ENCODE data around the gene MAML3. TPM values are rescaled to one million over a fixed set of nuclear protein-coding genes. Genes with fewer than 3 reads are reported as not detected.

Gene MAML3
- total and polyA plus RNA-seq, 2 experiments from 2014 or later = 4.1 to 11.2 TPM

DNA sequence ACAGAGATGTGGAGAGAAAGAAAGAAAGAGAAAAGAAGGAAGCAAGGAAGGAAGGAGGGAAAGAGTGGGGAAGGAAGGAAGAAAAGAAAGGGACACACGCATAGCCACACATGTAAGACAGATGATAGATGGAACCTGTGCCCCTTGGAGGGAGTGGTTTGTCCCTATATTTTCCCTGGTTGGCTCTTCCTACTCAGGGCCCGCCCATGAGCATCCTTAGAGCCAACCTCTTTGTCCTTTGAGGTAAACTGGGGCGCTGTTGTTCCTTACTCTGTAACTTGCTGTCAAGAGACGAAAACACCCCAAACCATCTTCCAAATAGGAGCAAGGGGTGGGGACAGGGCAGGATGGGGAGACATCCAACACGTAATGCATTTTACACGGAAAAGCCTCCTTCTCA lies 220.9 kb downstream of the MAML3 start:
- Histone ChIP-seq H3K27ac (no peak overlapping the region), H3K4me2 (no peak overlapping the region), H3K79me2 (no peaks in the 10 kb centered on the region), H3K4me1 (ENCODE audit: insufficient read depth) (peaks cover 4% of the 10 kb centered on the region), H3K4me3 (no peak overlapping the region), H3K36me3 (replicated peaks; ENCODE audit: insufficient read depth, low read depth) (no peaks in the 10 kb centered on the region), H3K9me2 (replicated peaks; ENCODE audit: insufficient read depth) (no peaks in the 10 kb centered on the region), H2AFZ (no peak overlapping the region), H4K20me1 (ENCODE audit: insufficient read depth, poor library complexity, severe bottlenecking) (no peaks in the 10 kb centered on the region), H3K9me3 (ENCODE audit: low read depth) (no peaks in the 10 kb centered on the region), H3K27me3 (no peaks in the 10 kb centered on the region)
- no peak for DNase-seq (ENCODE audit: low spot score)
- TF ChIP-seq EZH2 (IDR thresholded peaks at IDR 0.05; ENCODE audit: borderline replicate concordance) = no peak
- TF ChIP-seq CTCF (IDR thresholded peaks at IDR 0.05; ENCODE audit: poor library complexity) = no peak
- no peak for TF ChIP-seq EZH2phosphoT487 (IDR thresholded peaks at IDR 0.05; ENCODE audit: low read depth, severe bottlenecking, unreplicated experiment)
- 87% methylated on average over 6 of the region's 6 CpGs for WGBS (ENCODE audit: low lambda C conversion rate, missing lambda C conversion rate)

- 92% methylated on average over 5 of the region's 5 CpGs for WGBS (ENCODE audit: low lambda C conversion rate, missing lambda C conversion rate)
- H3K9me3 ChIP-seq (ENCODE audit: low read depth) = no peaks in the 10 kb centered on the region
- no peaks in the 10 kb centered on the region for H3K27me3 ChIP-seq
Measured at GRCh38 chr4:139924782-139925181, 229.2 kb downstream of the MAML3 start.

DNA sequence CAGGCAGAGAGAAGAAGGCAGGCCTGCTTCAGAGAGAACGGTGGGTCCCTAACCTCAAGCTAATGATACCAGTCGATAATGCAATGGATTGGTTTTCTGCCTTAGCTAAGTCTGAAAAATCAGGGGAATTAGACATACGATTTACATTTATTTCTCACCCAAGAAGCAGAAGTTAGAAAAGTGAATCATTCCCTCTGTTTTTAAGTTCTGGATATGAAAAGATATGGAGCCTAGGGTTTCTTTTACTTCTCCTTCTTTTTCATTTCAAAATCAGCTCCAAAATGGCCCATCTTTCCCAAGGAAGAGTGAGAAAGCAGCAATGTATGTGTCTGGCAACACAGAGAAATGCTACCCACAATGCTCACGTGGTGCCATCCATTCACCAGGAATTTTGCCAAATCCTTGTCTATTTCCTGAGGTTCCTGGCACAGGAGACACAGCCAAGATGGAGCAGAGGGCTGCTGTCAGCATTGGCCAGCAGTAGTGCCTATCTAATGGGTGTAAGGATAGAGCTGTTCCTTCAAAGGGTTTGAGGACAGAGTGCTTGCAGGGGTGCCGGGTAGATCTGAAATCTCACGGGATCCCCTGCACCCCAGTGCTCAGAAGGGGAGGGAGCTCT lies 231.5 kb downstream of the MAML3 start:
- TF ChIP-seq EZH2phosphoT487 (IDR thresholded peaks at IDR 0.05; ENCODE audit: low read depth, severe bottlenecking, unreplicated experiment) (no peak), CTCF (IDR thresholded peaks at IDR 0.05; ENCODE audit: poor library complexity) (no peak), EZH2 (IDR thresholded peaks at IDR 0.05; ENCODE audit: borderline replicate concordance) (no peak)
- DNase-seq (ENCODE audit: low spot score) = no peak

More at GRCh38 chr4:139924782-139925181, 229.2 kb downstream of the MAML3 start:
- Histone ChIP-seq H3K4me3 (no peak overlapping the region), H4K20me1 (ENCODE audit: insufficient read depth, poor library complexity, severe bottlenecking) (no peaks in the 10 kb centered on the region), H3K4me1 (ENCODE audit: insufficient read depth) (peaks cover 5% of the 10 kb centered on the region), H3K27ac (no peak overlapping the region), H3K4me2 (no peak overlapping the region), H3K79me2 (peaks cover 4% of the 10 kb centered on the region), H2AFZ (no peak overlapping the region), H3K36me3 (replicated peaks; ENCODE audit: insufficient read depth, low read depth) (no peaks in the 10 kb centered on the region), H3K9me2 (replicated peaks; ENCODE audit: insufficient read depth) (no peaks in the 10 kb centered on the region)
- no peak for TF ChIP-seq EZH2phosphoT487 (IDR thresholded peaks at IDR 0.05; ENCODE audit: low read depth, severe bottlenecking, unreplicated experiment)
- DNase-seq (ENCODE audit: low spot score) = no peak

GRCh38 chr4:139921429-139922184 lies 232.4 kb downstream of the MAML3 start:
- no peak overlapping the region for H2AFZ ChIP-seq
- H3K79me2 ChIP-seq = peaks cover 7% of the 10 kb centered on the region
- no peak for DNase-seq (ENCODE audit: low spot score)
- no peak overlapping the region for H3K4me3 ChIP-seq
- peaks cover 12% of the 10 kb centered on the region for H3K4me1 ChIP-seq (ENCODE audit: insufficient read depth)
- H3K27ac ChIP-seq = no peak overlapping the region
- no peaks in the 10 kb centered on the region for H3K27me3 ChIP-seq
- no peaks in the 10 kb centered on the region for H4K20me1 ChIP-seq (ENCODE audit: insufficient read depth, poor library complexity, severe bottlenecking)
- H3K9me3 ChIP-seq (ENCODE audit: low read depth) = no peaks in the 10 kb centered on the region
- H3K4me2 ChIP-seq = peak overlapping the region; percentile 14
- H3K9me2 ChIP-seq (replicated peaks; ENCODE audit: insufficient read depth) = no peaks in the 10 kb centered on the region
- 56% methylated on average over 11 of the region's 11 CpGs for WGBS (ENCODE audit: low lambda C conversion rate, missing lambda C conversion rate)
- H3K36me3 ChIP-seq (replicated peaks; ENCODE audit: insufficient read depth, low read depth) = no peaks in the 10 kb centered on the region
- TF ChIP-seq CTCF (IDR thresholded peaks at IDR 0.05; ENCODE audit: poor library complexity) = no peak
- no peak for TF ChIP-seq EZH2phosphoT487 (IDR thresholded peaks at IDR 0.05; ENCODE audit: low read depth, severe bottlenecking, unreplicated experiment)
- TF ChIP-seq EZH2 (IDR thresholded peaks at IDR 0.05; ENCODE audit: borderline replicate concordance) = no peak

More for the DNA sequence above, 231.5 kb downstream of the MAML3 start:
- no peaks in the 10 kb centered on the region for H3K27me3 ChIP-seq
- no peak overlapping the region for H2AFZ ChIP-seq
- no peak overlapping the region for H3K4me3 ChIP-seq
- H3K4me1 ChIP-seq (ENCODE audit: insufficient read depth) = peaks cover 12% of the 10 kb centered on the region
- H3K9me3 ChIP-seq (ENCODE audit: low read depth) = no peaks in the 10 kb centered on the region
- H3K36me3 ChIP-seq (replicated peaks; ENCODE audit: insufficient read depth, low read depth) = no peaks in the 10 kb centered on the region
- peaks cover 7% of the 10 kb centered on the region for H3K79me2 ChIP-seq
- H3K9me2 ChIP-seq (replicated peaks; ENCODE audit: insufficient read depth) = no peaks in the 10 kb centered on the region
- WGBS (ENCODE audit: low lambda C conversion rate, missing lambda C conversion rate) = 78% methylated on average over 6 of the region's 6 CpGs
- H3K27ac ChIP-seq = no peak overlapping the region
- H4K20me1 ChIP-seq (ENCODE audit: insufficient read depth, poor library complexity, severe bottlenecking) = no peaks in the 10 kb centered on the region
- no peak overlapping the region for H3K4me2 ChIP-seq

Measured in hepatocyte (in vitro differentiated cells).